ENCODE results near the gene CYB5A. TPM values are rescaled to one million over a fixed set of nuclear protein-coding genes. Genes with fewer than 3 reads are reported as not detected.

The CYB5A gene
- total and polyA plus RNA-seq, 2 of the 8 experiments (the other 6 are each of a cell fraction or from before 2014, with no cell fraction given), result 154 to 195 TPM

DNA sequence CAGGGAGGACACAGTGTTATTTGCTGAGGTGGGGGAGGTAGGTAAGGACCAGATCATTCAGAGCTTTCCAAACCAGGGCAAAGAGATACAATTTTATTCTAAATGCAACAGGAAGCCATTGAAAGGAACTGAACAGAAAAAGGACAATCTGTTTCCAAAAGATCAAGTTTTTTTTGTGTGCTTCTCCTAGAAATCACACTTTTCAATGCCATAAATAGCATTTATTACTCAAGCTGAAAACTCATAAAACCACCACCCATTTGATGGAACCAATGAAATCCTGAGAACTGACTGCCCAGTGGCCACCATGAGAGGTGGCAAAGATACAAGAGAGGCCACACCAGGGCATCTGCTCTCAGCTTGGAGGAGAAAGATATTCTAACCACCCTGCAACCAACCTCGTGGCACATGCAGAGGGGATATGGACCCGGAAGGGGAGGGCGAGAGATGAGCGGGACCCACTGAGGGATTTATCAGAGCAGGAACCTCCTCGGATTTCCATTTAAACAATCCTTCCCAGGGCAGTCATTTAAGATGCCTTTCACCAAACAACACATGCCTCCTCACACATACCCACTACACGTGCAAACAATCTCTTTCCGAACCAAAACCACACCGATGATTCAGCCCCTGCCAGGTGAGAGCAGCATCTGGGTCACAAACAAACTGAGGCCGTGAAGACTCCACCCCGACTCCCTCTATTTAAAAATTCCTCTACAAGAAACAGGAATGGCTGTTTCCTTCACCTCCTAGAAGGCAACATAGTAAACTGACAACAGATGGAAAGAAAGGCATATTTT lies 8.8 kb downstream of the CYB5A start:
- no peaks in the 10 kb centered on the region for H3K27me3 ChIP-seq (replicated peaks in 1 of 4; ENCODE audit: control insufficient read depth in 3 of 4, extremely low read depth in 1 of 4, insufficient read depth in 3 of 4, low read length in 3 of 4)
- H3K4me1 ChIP-seq (replicated peaks in 1 of 4; ENCODE audit: control insufficient read depth in 3 of 4, insufficient read depth in 4 of 4, low read length in 3 of 4), result peaks cover 22 to 46% (median 34%) of the 10 kb centered on the region in 4 experiments
- H2BK5ac ChIP-seq (ENCODE audit: low read depth, low read length), result peak overlapping the region; percentile 98; the same call in 1 of the 2 replicates
- H3K23me2 ChIP-seq (ENCODE audit: low read depth, low read length), result peaks cover 6% of the 10 kb centered on the region; the same call in 1 of the 2 replicates
- DNase-seq (ENCODE audit: low read depth in 1 of 2, low spot score in 2 of 2), result no peak
- H2BK12ac ChIP-seq (ENCODE audit: low read depth, low read length), result peak overlapping the region; percentile 97
- H3K9me3 ChIP-seq (ENCODE audit: insufficient read depth in 2 of 2, low read depth in 1 of 2, low read length in 1 of 2), result no peaks in the 10 kb centered on the region
- H3K4me3 ChIP-seq (ENCODE audit: extremely low read depth in 1 of 4, insufficient read depth in 2 of 4, low read depth in 3 of 4, low read length in 4 of 4), result peak overlapping the region in 2 of 4 experiments; percentile 22 to 37; a peak in 4 of 8 replicates
- peak overlapping the region; percentile 75 for H4K91ac ChIP-seq (replicated peaks; ENCODE audit: insufficient read length, low read length)
- H3K79me2 ChIP-seq (ENCODE audit: control insufficient read depth in 1 of 2, insufficient read depth in 2 of 2, low read length in 2 of 2), result peaks cover 5 to 81% of the 10 kb centered on the region in 2 experiments
- WGBS, 2 experiments (ENCODE audit: extremely low coverage in 1 of 2, insufficient coverage in 1 of 2, insufficient read length in 1 of 2, insufficient replicate concordance in 2 of 2, low coverage in 1 of 2, low lambda C conversion rate in 2 of 2, missing lambda C conversion rate in 1 of 2), result 69% methylated on average over 10 of the region's 10 CpGs; no CpG with 5 or more reads in 1 of the 2 experiments
- H3K27ac ChIP-seq (ENCODE audit: low read depth, low read length), result peak overlapping the region; percentile 67; the same call in 1 of the 2 replicates
- H2AFZ ChIP-seq (ENCODE audit: low read length), result no peak overlapping the region
- H3K79me1 ChIP-seq (ENCODE audit: low read depth, low read length), result peaks cover 14% of the 10 kb centered on the region
- no peaks in the 10 kb centered on the region for H3K36me3 ChIP-seq (ENCODE audit: control insufficient read depth in 2 of 4, insufficient read depth in 4 of 4, low read length in 3 of 4)
- H3K18ac ChIP-seq (ENCODE audit: extremely low read depth, low read length), result peak overlapping the region; percentile 86
- peak overlapping the region; percentile 96 for H2AK5ac ChIP-seq (ENCODE audit: low read depth, low read length)
- H2BK20ac ChIP-seq (ENCODE audit: low read length), result peak overlapping the region; percentile 99
- H3K4ac ChIP-seq (replicated peaks; ENCODE audit: insufficient read length, low read depth, low read length), result peak overlapping the region; percentile 28
- no peak overlapping the region for H3K23ac ChIP-seq (ENCODE audit: insufficient read length)
- H3K14ac ChIP-seq (ENCODE audit: insufficient read length), result no peak overlapping the region
- ChIA-PET POLR2A (ENCODE audit: partially characterized antibody) (no interaction called here), CTCF (ENCODE audit: partially characterized antibody) (no interaction called here)
- no peaks in the 10 kb centered on the region for H4K20me1 ChIP-seq (replicated peaks in 1 of 2; ENCODE audit: control insufficient read depth in 1 of 2, insufficient read depth in 2 of 2, low read length in 2 of 2)
- H4K5ac ChIP-seq (ENCODE audit: insufficient read length, low read depth, low read length), result no peak overlapping the region
- H3K9ac ChIP-seq (replicated peaks in 1 of 4; ENCODE audit: extremely low read depth in 1 of 4, low read depth in 3 of 4, low read length in 3 of 4), result peak overlapping the region in 2 of 4 experiments; percentile 4 to 19; a peak in 2 of 7 replicates
- peak overlapping the region; percentile 51 for H2BK120ac ChIP-seq (replicated peaks; ENCODE audit: low read depth, low read length)
- peak overlapping the region; percentile 54 to 55 for H3K4me2 ChIP-seq (ENCODE audit: insufficient read depth in 1 of 2, low read depth in 2 of 2, low read length in 2 of 2)
- peak overlapping the region; percentile 47; the same call in 1 of the 2 replicates for H2BK15ac ChIP-seq (ENCODE audit: low read length)
- FAIRE-seq, result no peak
- H3K56ac ChIP-seq (replicated peaks; ENCODE audit: insufficient read length, low read depth, low read length), result no peak overlapping the region
- H4K8ac ChIP-seq (ENCODE audit: extremely low read depth, insufficient read depth, low read length), result no peak overlapping the region
- TF ChIP-seq ASH2L (IDR thresholded peaks at IDR 0.05; ENCODE audit: low read length) (peak; percentile 87), ZNF274 (IDR thresholded peaks at IDR 0.05; ENCODE audit: borderline replicate concordance, extremely low read depth, low read length) (no peak), PHF8 (conservative IDR thresholded peaks at IDR 0.05; ENCODE audit: low read depth, low read length) (no peak), EZH2 (IDR thresholded peaks at IDR 0.05; ENCODE audit: low read depth, low read length, severe bottlenecking) (no peak), RBBP5 (IDR thresholded peaks at IDR 0.05; ENCODE audit: borderline replicate concordance, low read depth, low read length) (peak; percentile 84; the same call in 1 of the 2 replicates), SIRT6 (IDR thresholded peaks at IDR 0.05; ENCODE audit: low read length) (no peak), CBX8 (IDR thresholded peaks at IDR 0.05; ENCODE audit: borderline replicate concordance, low read depth, low read length) (no peak), KDM5A (IDR thresholded peaks at IDR 0.05; ENCODE audit: low read length) (no peak), SIX5 (IDR thresholded peaks at IDR 0.05; ENCODE audit: low read depth, low read length) (no peak)

Measured in H1 (cell line).